Omental fat pad (tissue), 4 donors: ENCODE results near the gene TRAPPC4. TPM values are rescaled to one million over a fixed set of nuclear protein-coding genes. Genes with fewer than 3 reads are reported as not detected.

ENCODE experiments used
- ATAC-seq: fragments of 150-250 bp; one replicate; pipeline ENCODE4 v1.9.1; 2016; ENCODE audit warnings: mild to moderate bottlenecking, moderate library complexity; ENCODE audit not compliant: low FRiP score
- DNase-seq: peaks from one replicate; pipeline ENCODE4 v3.0.0-alpha.2; 2019; ENCODE audit warnings: low spot score
- CTCF ChIP-seq, 3 donors: fragments of 450-650 bp; IDR thresholded peaks; one replicate each; pipeline ENCODE4 v1.5.1; 2016 to 2017; ENCODE audit warnings: antibody characterized with exemption in 3 of 3, mild to moderate bottlenecking in 3 of 3, moderate library complexity in 2 of 3
- total RNA-seq, 4 donors: library from RNA; depleted of rRNA; stranded (reverse); fragments of >200 nt; gene quantifications; one replicate each; pipeline ENCODE4 v1.1.0, GENCODE V29; 2016

The TRAPPC4 gene
- total RNA-seq, 4 donors from 2014 or later, result 43.2 to 61.7 (median 51.4) TPM

GRCh38 chr11:118998388-118998717, 20.2 kb upstream of the TRAPPC4 start:
- peak; percentile 13 for ATAC-seq
- no peak for DNase-seq
- no peak for TF ChIP-seq CTCF (IDR thresholded peaks at IDR 0.05)

- ATAC-seq, result peak; percentile 64
- DNase-seq, result peak; percentile 39
- no peak for TF ChIP-seq CTCF (IDR thresholded peaks at IDR 0.05)
These were observed 19.7 kb upstream of the TRAPPC4 start for GRCh38 chr11:118998822-118999221.

- TF ChIP-seq CTCF (IDR thresholded peaks at IDR 0.05), result no peak
- no peak for ATAC-seq
- no peak for DNase-seq
These were observed 17.7 kb upstream of the TRAPPC4 start for GRCh38 chr11:119000906-119001305.

GRCh38 chr11:119006656-119007055, 11.9 kb upstream of the TRAPPC4 start:
- DNase-seq, result no peak
- no peak for ATAC-seq
- no peak for TF ChIP-seq CTCF (IDR thresholded peaks at IDR 0.05)

GRCh38 chr11:119011476-119012053, 7.0 kb upstream of the TRAPPC4 start:
- no peak for TF ChIP-seq CTCF (IDR thresholded peaks at IDR 0.05)
- ATAC-seq (no peak), DNase-seq (no peak)

- no peak for ATAC-seq
- DNase-seq, result no peak
These were observed 5.9 kb upstream of the TRAPPC4 start for GRCh38 chr11:119012629-119013170.

More at GRCh38 chr11:119012629-119013170, 5.9 kb upstream of the TRAPPC4 start:
- no peak for TF ChIP-seq CTCF (IDR thresholded peaks at IDR 0.05)
